Cardiac septum (tissue), 1 donor: ENCODE results near the gene ARL14EP. TPM values are rescaled to one million over a fixed set of nuclear protein-coding genes. Genes with fewer than 3 reads are reported as not detected.

ENCODE experiments used
- DNase-seq: peaks from one replicate; pipeline ENCODE4 v3.0.0-alpha.2; 2020; ENCODE audit warnings: low spot score
- intact Hi-C: fragments of 100-400 bp; cut with DNase I; formaldehyde crosslinking; loops from one replicate; pipeline ENCODE4 v1.14.0; 2022
- total RNA-seq: library from RNA; stranded (reverse); fragmentation: NEBNext Ultra II Directional; extraction: Animal tissue kit (Norgen Biotek cat#: 25700); gene quantifications from one replicate; pipeline ENCODE4 v1.2.1, GENCODE V29; 2021
- donor health status: DM: no; HTN: no; CAD: no.

The ARL14EP gene
- total RNA-seq, 1 donor from 2014 or later: 25.4 TPM

- intact Hi-C loops: no loop called here
- no peak for DNase-seq
Observed at GRCh38 chr11:30364139-30364836, 41.4 kb downstream of the ARL14EP start.

- no peak for DNase-seq
- intact Hi-C loops: no loop called here
Observed at GRCh38 chr11:30364837-30365482, 42.1 kb downstream of the ARL14EP start.

GRCh38 chr11:30365793-30366517, 43.1 kb downstream of the ARL14EP start:
- no peak for DNase-seq

GRCh38 chr11:30368394-30368793, 45.5 kb downstream of the ARL14EP start:
- intact Hi-C loops: no loop called here
- DNase-seq: no peak

More at GRCh38 chr11:30365793-30366517, 43.1 kb downstream of the ARL14EP start:
- intact Hi-C loops: no loop called here

- intact Hi-C loops: no loop called here
- DNase-seq: no peak
Observed at GRCh38 chr11:30370164-30370563, 47.3 kb downstream of the ARL14EP start.

GRCh38 chr11:30377347-30377746, 54.4 kb downstream of the ARL14EP start:
- DNase-seq: no peak
- intact Hi-C loops: no loop called here

- intact Hi-C loops: no loop called here
- DNase-seq: no peak
Observed at GRCh38 chr11:30380846-30381245, 57.9 kb downstream of the ARL14EP start.

GRCh38 chr11:30381879-30382278, 59.0 kb downstream of the ARL14EP start:
- DNase-seq: no peak
- intact Hi-C loops: no loop called here

Other genes with a start within 250 kb of the ARL14EP start
- gene FSHB, start 92.1 kb upstream of the ARL14EP start, total RNA-seq: not detected